Stimulated activated CD4-positive, alpha-beta T cell treated with anti-CD3 and anti-CD28 coated beads, Interleukin-4, amount 100 ng/mL, for 48 hours (primary cell): ENCODE data around the gene NCBP2.

Experiments
- DNase-seq, 2 donors: peaks; one replicate each; pipeline ENCODE4 v3.0.0-alpha.2; 2020; ENCODE audit warnings: low read depth in 2 of 2

The NCBP2 gene

GRCh38 chr3:196941729-196942225 lies 551 bp downstream of the NCBP2 start:
- DNase-seq: peak; percentile 54 to 58

DNA sequence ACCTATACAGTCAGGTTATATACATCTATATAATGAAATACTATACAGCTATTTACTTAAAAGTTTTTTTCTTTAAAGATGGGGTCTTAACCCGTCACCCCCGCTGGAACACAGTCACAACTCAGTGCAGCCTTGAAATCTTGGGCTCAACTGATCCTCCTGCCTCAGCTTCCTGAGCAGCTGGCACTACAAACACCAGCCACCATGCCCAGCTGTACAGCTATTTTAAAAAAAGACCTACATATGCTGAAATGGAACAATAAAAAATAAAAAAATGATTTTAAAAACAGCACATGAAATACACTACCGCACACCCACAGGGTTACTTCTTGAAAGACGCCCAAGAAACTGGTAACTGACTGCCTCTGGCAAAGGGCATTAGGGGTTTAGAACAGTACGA lies 3.8 kb downstream of the NCBP2 start:
- no peak for DNase-seq

DNA sequence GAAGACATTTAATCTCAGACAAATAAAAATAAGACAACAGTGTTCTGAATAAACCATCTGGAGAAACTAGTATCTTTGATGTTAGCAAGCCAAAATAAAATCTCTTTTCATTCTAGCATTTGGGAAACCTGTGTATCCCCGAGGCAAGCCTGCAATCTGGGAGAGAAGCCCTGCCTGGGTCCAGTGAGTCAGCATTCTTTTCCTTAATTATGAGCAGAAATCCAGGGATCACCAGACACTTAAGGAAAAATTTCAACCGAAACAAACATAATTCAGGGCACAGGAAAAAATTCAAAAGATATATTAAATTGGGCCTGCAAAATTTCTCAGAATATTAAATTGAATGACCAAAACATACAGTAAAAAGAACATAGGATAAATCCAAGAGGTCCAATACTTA lies 4.2 kb downstream of the NCBP2 start:
- no peak for DNase-seq

- no peak for DNase-seq
Measured at GRCh38 chr3:196936288-196936687, 6.0 kb downstream of the NCBP2 start.

- DNase-seq: no peak
Measured at GRCh38 chr3:196932600-196932999, 9.7 kb downstream of the NCBP2 start.

- no peak for DNase-seq
Measured at GRCh38 chr3:196931828-196932587, 10.3 kb downstream of the NCBP2 start.

GRCh38 chr3:196931157-196931556 lies 11.2 kb downstream of the NCBP2 start:
- DNase-seq: no peak

GRCh38 chr3:196927571-196928453 lies 14.5 kb downstream of the NCBP2 start:
- DNase-seq: no peak

DNA sequence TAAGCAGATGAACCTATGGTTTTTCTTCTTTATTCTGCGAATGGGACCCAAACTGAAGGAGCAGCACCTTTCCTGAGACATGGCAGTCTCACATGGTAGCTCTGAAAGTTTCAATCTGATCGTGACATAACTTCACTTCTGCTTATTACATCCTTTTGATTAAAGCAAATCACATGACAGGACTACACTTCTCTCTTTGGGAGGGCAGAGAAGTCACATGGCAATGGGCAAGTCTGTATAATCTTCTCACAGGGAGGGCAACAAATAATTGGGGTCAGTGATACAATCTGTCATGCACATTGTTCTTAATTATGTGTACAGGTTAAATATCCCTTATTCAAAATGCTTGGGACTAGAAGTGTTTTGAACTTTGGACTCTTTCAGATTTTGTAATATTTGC lies 21.6 kb downstream of the NCBP2 start:
- DNase-seq: no peak

GRCh38 chr3:196918968-196919367 lies 23.4 kb downstream of the NCBP2 start:
- no peak for DNase-seq

- DNase-seq: no peak
Measured at GRCh38 chr3:196916995-196917394, 25.3 kb downstream of the NCBP2 start.

GRCh38 chr3:196916221-196916620 lies 26.1 kb downstream of the NCBP2 start:
- no peak for DNase-seq

DNA sequence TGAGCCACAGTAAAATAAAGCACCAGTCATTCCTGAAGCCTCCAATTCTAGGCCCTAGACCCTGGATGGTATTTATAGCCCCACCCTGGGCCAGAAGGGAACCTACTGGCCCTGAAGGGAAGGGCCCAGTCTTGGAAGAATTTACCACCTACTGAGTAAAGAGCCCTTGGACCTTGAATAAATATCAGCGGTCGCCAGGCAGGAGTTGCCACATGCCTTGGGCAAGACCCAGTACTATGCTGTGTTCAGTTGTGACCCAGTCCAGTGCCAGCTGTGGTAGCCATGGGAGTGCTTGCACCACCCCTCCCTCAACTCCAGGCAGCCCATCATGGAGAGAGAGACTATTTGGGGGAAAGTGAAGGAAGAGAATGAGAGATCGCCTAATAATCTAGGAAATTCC lies 27.0 kb downstream of the NCBP2 start:
- DNase-seq: no peak

- DNase-seq: no peak
Measured at GRCh38 chr3:196914866-196915265, 27.5 kb downstream of the NCBP2 start.

DNA sequence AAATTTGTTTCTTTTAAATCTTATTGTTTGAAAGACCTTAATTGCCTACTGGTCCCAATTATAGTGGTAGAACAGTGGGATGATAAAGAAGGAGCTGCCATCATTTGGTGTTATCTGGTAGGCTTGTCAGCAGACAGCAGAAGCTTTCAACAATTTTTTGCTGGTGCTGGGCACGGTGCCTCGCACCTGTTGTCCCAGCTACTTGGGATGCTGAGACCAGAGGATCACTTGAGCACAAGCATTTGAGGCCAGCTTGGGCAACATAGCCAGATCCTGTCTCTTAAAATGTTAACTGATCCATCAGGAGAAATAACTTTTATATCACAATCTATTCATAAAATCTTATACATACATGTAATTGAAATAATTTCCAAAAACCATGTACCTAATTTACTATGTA lies 38.6 kb downstream of the NCBP2 start:
- no peak for DNase-seq

DNA sequence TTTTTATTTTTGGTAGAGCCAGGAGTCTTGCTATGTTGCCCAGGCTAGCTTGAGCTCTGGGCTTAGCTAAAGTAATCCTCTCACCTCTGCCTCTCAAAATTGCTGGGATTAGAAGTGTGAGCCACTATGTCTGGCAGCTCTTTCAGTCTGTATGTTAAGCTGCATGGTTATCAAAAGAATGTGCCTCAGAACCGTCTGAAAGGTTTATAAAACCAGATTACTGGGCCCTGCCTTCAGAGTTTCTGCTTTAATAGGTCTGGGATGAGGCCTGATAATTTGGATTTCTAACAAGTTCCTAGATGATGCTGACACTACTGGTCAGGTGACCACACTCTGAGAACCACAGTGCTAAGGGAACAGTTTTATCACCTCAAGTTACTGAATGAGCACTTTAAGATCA lies 40.0 kb downstream of the NCBP2 start:
- DNase-seq: no peak

DNA sequence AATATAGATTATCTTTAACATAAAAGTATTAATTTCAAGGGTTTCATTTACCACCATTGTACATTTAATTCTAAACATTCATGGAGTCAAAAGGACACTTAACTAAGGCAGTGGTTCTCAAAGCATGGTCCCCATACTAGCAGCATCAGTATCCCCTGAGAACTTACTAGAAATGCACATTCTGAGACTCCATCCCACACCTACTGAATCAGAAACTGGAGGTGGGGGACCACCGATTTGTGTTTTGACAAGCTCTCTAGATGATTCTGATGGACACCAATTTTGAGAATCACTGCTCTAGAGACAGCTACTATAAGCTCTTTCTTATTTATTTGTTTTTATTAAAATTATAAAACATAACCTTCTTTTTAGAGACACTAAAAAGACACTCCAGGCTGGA lies 40.6 kb downstream of the NCBP2 start:
- no peak for DNase-seq

DNA sequence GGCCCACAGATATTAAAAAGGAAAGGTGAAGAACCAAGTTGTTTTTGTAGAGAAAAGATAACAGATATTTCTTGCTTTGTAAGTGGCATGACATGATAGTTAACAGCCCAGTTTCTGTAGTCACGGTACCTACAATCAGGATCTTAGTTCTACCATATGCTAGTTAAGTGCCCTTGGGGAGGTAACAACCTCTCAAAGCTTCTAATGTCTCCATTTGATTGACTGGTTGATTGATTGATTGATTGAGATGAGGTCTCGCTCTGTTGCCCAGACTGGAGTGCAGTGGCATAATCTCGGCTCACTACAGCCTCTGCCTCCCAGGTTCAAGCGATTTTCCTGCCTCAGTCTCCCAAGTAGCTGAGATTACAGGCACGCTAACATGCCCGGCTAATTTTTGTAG lies 46.1 kb downstream of the NCBP2 start:
- no peak for DNase-seq

DNA sequence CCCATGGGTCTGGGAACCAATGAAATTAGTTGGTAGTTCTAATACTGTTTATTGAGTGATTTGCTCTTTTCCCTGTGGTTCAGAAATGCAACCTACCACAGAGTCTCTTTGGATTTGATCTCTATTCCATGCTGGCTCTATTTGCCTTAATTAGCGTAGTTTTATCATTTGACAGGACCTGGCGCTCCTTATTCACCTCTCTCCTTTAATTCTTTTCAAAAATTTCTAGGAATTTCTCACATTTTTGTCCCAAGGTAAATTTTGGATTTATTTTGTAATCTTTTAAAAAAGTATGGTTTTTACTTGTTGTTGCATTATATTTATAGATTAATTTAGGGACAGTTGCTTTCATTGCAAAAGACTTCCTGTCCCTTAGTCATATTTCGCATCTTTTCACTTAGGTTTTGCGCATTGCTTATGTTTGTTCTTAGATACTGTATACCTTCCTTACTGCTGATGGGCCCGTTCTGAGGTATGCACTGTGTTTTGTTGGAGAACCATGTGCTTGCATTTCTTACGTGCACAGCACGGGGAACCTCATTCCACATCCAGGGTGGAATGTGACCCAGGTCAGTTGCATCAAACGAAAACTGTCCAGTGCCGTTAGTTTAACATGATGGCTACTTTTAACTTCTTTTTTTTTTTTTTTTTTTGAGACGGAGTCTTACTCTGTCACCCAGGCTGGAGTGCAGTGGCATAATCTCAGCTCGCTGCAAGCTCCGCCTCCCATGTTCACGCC lies 47.6 kb downstream of the NCBP2 start:
- no peak for DNase-seq

DNA sequence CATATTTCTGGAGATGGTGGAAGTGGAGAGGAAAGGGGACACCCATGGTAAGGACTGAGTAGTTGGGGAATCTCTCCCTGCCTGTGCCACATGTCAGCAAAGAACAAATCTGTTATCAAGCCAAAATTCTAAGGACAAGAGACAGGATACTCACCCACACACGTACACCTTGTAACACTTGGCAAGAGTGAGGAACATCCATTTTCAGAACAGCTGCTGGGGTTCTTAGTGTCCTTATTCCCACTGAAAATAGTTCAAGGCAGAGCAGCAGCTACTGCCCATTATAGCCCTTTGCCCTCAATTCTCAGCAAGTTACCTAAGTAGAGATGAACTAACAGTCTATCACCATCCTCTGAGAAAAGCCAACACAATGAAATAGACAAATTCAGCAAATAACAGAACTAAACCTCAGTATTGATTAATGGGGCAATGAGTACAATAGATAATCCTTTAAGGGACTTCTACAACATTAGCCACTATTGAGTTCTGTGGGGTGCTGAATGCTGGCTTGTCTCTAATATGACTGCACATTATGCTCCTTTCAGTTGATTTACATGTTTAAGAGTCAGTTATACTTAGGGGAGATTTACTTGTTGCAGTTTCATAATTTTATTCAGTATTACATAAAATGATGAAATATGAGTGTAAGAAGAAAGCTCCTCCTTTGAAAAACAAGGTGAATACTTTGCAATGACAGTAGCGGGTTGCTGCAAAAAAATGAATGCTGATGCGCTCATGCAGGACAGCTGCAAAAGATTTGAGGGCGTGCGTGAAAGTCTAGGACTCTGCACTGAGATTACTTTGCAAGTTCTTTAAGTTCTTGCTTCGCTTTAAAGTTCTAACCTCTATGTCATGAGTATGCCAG lies 52.3 kb downstream of the NCBP2 start:
- DNase-seq: no peak

DNA sequence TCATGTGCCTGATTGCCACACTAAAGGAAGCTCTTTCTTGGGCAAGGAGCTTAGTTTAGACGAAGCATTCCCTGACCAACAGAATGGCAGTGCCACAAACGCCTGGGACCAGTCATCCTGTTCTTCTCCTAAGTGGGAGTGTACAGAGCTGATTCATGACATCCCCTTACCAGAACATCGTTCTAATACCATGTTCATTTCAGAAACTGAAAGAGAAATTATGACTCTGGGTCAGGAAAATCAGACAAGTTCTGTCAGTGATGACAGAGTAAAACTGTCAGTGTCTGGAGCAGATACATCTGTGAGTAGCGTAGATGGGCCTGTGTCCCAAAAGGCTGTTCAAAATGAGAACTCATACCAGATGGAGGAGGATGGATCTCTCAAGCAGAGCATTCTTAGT lies 56.2 kb downstream of the NCBP2 start:
- DNase-seq: peak in 1 of 2 donors; percentile 7
